Vagina (tissue), 2 donors: ENCODE data around the gene EPHB1.

Source experiments
- POLR2A ChIP-seq, 2 donors: fragments of 450-650 bp; IDR thresholded peaks; one replicate each; pipeline ENCODE4 v1.6.1; 2017; ENCODE audit warnings: antibody characterized with exemption in 2 of 2, mild to moderate bottlenecking in 2 of 2, moderate library complexity in 2 of 2
- POLR2AphosphoS5 ChIP-seq, 2 donors: sonication (generic); formaldehyde crosslinking; IDR thresholded peaks; one replicate each; pipeline ENCODE4 v1.9.0; 2017; ENCODE audit warnings: antibody characterized with exemption in 2 of 2, mild to moderate bottlenecking in 2 of 2, low read depth in 1 of 2; ENCODE audit not compliant: insufficient read depth in 1 of 2
- TF ChIP-seq, protein P1 (sequence below), 3 experiments: fragments of 450-650 bp in 2 of 3; fragments of 200-600 bp in 1 of 3; sonication (generic) in 1 of 3; IDR thresholded peaks; one replicate each; pipeline ENCODE4 v1.5.1; 2017 to 2019; ENCODE audit warnings: antibody characterized with exemption in 3 of 3, mild to moderate bottlenecking in 2 of 3, moderate library complexity in 2 of 3

DNA sequence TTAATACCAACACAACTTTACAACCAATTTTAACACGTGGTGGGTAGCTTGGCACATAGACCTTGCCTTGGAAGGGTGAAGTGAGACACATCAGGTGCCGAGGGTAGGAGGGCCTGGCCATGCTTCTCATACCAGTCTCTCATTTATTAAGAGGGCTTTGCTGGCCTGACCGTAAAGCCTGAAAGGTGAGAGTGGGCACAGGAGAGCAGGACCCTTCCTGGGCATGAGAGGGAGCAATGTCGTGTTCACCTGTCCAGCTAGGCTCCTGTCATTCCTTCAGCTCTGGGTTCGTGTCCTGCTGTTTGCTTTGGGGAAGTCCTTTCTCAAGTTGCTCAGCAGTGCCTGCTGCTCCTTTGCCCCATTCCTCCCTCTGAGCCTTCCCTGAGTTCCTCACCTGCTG, 294.4 kb downstream of the EPHB1 start:
- TF ChIP-seq, protein P1, sequence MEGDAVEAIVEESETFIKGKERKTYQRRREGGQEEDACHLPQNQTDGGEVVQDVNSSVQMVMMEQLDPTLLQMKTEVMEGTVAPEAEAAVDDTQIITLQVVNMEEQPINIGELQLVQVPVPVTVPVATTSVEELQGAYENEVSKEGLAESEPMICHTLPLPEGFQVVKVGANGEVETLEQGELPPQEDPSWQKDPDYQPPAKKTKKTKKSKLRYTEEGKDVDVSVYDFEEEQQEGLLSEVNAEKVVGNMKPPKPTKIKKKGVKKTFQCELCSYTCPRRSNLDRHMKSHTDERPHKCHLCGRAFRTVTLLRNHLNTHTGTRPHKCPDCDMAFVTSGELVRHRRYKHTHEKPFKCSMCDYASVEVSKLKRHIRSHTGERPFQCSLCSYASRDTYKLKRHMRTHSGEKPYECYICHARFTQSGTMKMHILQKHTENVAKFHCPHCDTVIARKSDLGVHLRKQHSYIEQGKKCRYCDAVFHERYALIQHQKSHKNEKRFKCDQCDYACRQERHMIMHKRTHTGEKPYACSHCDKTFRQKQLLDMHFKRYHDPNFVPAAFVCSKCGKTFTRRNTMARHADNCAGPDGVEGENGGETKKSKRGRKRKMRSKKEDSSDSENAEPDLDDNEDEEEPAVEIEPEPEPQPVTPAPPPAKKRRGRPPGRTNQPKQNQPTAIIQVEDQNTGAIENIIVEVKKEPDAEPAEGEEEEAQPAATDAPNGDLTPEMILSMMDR (IDR thresholded peaks at IDR 0.05), result no peak
- no peak for TF ChIP-seq POLR2A (IDR thresholded peaks at IDR 0.05)
- TF ChIP-seq POLR2AphosphoS5 (IDR thresholded peaks at IDR 0.05; ENCODE audit: insufficient read depth in 1 of 2, low read depth in 1 of 2), result no peak
